GM18526 (cell line): ENCODE results near the gene PPHLN1.

Source experiments
- POLR2A ChIP-seq: IDR thresholded peaks from 3 replicates; pipeline ENCODE4 v1.6.1; 2011; ENCODE audit not compliant: insufficient read length; ENCODE audit errors: extremely low read depth

The PPHLN1 gene

DNA sequence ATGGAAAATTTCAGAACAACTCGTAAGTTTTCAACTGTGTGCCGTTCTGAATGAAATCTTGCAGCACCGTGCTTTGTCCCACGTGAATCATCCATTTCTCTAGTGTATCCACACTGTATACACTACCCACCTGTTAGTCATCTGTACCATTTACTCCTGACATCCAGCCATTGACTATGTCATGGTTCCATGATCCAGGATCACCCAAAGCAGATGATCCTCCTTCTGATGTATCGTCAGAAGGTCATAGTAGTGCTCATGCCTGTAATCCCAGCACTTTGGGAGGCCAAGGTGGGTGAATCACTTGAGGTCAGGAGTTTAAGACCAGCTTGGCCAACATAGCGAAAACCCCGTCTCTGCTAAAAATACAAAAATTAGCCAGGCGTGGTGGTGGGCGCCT, 122.9 kb downstream of the PPHLN1 start:
- no peak for TF ChIP-seq POLR2A

DNA sequence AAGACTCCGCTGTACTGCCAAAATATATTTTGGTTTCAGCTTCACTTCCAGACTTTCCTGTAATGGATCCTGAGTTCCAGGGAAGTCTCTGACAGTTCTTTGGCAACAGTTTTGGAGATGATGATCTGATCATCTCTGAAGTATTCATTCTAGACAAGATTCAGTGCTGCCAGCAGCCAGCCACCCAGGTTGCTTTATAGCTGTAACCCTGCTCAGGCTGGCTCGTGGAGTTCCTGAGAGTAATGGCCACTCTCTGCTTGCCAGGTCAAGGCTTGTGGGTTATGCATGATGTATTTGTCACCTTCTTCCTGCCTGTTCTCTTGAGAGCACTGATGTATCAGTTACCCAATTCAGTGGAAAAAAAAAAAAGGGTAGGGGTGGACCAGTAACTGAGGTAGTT, 124.3 kb downstream of the PPHLN1 start:
- no peak for TF ChIP-seq POLR2A

DNA sequence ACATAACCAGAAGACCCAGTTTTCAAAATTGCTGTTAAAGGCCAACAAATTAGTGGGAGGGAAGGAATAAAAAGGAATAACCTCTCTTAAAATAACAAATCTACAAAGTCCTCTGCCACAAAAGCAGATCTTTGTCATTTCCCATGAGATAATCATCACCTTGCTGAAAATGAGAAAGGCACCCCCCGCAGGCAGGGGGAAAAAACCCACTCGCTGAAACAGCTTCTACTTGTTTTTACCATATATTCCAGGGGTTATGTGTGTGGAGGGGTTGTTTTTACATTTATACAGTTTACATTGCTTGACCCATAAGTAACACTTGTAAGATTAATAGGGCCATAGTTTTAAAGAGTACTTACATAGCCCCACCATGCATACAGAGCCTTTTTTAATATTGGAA, 132.6 kb downstream of the PPHLN1 start:
- no peak for TF ChIP-seq POLR2A

DNA sequence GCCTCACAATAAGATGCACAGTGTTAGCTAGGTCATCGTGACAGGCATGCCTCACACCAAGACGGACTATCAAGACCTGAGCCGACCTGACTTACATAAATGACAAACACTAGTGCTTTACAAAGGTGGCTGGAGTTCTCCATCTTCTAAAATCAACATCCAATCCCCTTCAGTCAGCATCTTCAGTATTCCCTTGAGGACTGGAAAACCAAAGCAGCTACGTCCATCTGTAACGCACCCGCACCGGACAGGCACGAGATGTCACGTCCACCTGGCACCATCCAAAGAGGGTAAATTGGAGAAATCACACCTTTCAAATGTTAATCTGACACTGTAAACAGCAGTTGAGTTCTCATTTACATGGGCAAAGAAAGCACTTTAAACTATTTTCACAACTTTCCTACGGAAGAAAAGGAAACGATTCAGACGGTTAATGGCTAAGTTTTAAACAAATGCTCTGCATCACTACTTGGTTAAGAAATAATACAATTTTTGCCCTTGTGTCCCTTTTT, 133.4 kb downstream of the PPHLN1 start:
- TF ChIP-seq POLR2A, result no peak

DNA sequence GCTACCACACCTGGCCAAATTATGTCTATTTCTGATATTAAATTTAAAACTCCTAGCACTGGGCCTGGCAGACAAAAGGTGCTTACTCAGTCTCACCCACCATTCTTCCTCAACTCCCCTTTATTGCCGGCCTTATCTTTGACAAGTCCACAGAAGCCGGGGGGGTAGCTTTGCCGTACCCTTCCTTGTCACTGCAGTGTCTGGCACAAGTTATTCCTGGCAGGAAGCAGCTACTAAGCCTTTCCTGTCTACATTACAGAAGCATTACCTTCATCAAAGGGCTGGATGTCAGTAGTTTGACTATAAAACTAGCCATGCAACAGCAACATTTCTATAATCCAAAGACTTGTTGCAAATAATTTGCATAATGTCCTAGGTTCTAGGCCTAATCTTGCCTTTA, 136.5 kb downstream of the PPHLN1 start:
- TF ChIP-seq POLR2A, result no peak

DNA sequence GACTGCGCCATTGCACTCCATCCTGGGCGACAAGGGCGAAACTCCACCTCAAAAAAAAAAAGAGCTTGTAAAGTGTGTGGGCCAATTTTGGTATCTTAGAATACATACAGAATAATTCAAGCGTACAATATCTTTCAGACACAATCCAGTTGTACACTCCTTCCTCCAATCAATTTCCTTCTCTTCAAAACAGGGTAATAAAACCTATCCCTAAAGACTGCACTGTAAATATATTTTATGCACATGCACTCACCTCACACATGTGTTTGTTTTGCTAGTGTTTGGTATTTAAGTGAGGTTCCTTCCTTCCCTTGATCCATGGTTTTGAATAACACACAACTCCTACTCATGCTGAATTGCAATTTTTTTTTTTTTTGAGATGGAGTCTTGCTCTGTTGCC, 137.7 kb downstream of the PPHLN1 start:
- no peak for TF ChIP-seq POLR2A

DNA sequence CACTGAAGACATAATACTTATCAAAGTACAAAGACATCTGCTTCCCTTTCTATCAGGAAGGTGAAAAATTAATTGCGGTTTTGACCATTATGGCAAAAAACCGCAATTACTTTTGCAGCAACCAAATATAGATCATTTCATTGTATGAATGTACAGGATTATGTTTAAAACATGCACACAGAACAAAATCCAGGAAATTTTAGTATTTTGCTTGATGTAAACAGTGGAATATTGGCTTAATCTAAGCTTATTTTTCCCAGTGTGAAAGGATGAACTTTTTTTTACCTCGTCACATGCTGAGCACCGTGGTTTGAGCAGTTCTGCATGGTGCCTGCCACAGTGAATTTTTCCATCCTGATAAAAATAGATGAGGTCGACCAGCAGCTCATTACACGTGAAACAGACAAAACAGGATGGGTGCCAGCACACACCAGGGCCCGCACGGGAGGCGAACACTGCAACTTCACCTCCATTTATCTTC, 142.4 kb downstream of the PPHLN1 start:
- no peak for TF ChIP-seq POLR2A

DNA sequence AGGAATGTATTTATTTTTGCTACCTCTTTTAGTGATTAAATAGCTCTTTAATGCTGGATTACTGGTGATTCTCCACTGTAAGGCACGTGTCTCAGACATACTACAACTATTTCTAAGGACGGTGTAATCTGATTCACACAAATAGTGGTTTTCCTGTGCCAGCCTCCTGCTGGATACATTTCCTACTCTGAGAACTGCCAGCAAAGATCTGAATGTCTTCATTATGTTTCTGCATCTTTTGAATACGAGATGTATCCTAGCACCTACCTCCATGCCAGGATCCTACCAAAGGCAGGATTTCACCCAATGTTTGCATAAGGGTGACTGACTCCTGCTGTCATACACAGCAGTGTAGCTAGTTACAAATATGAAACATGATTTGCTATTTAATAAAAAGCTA, 143.0 kb downstream of the PPHLN1 start:
- no peak for TF ChIP-seq POLR2A

DNA sequence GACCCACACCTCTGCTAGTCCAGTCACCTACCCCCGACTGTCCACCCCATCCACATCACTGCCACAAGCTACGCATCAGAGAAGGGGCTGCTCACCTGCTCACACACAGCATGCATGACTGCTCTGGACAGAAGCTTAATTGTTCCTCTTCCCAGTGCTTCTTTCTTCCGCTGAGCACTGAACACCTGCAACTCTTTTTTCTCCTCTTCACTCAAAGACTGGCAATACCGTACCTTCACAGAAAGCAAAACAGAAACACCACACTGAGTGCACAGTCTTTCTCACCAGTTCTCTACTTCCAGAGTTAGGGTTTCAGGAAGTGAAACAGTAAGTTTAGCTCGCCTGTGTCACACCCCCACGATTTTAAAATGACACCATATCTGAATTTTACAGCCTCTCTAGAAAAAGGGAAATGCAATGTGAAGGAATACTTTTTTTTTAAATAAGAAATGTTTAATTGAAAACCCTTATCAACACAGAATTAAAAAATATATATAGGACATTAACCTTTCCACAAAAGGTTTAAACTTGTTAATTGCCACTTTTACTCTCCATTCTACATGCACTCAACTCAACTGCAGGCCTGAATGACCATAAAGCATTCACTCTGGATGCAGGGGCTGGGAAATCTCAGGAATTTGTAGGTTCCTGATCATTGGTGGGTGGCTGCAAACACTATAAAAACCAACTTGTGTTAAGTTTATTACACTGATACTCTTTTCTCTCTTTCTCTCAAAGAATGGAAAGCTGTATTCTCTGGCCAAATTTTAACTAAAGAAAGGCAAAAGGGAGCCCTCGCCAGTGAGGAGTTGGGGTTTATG, 143.6 kb downstream of the PPHLN1 start:
- TF ChIP-seq POLR2A, result no peak

DNA sequence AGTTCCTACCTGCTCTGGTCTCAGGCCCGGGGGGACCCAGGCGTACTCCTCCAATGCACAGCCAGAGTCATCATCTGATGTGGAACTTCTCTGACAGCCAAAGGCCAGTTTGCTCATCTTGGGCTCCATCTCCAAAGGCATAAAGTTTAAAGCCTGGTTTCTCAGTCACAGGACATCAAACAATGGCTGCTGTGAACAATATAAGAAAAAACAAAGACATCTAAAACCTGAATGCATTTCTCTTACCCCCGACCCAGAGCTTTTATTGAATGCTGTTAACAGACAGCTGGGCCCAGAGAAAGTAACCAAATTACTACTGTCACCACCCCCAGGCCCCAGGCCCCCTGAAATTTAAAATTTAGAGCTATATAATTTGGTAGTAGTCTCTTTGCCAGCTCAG, 146.4 kb downstream of the PPHLN1 start:
- no peak for TF ChIP-seq POLR2A

DNA sequence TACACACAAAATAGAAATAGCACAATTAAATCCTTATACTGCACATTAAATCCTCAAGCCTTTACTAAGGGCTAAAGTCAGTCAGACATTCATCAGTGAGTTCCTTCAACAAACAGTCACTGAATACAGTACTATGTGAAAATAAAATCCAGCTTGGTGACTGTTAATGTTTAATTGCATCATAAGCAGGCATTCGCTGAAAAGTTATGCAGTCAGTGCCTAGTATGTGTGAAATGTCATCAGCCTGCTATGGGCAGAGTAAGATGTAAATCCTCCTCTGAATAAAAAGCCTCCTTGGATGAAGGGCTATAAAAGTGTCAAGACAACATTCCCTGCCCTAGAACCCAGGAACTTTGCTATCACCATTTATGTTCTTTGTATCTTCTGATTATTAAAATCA, 147.2 kb downstream of the PPHLN1 start:
- TF ChIP-seq POLR2A, result no peak

DNA sequence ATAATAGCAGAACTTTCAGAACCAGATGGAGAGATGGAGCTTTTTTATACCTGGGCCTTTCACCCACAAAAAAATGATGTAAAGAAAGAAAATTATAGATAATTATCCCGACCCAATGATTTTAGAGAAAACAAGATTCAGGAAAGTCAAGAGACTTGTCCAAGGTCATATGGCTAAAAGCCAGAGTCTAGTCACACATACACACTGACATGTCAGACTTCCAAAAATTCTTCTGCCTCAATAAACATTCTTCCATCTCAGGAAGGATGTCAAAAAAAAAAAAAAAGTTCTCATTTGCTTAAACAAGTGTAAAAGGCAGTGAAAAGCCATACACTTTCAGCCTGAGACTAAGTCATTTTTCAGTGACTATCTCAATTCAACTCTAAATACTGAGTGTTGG, 147.6 kb downstream of the PPHLN1 start:
- no peak for TF ChIP-seq POLR2A

DNA sequence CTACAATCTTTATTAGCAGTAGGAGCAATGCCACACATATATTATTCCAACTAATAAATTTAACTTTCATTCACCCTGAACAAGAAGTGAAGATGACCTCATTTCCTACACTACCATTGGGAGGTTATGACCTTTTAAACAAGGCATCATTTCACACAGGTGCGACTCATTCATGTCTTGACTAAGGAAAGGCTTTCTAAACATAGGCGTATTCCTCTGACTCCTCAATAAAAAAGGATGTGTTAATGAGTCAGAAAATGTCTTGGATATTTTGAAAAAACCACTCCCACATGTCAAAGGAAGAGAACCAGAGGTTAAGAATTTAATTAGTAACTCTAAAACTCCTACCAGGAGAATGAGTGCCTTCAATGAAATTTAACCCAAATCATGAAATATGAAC, 148.4 kb downstream of the PPHLN1 start:
- TF ChIP-seq POLR2A, result no peak

DNA sequence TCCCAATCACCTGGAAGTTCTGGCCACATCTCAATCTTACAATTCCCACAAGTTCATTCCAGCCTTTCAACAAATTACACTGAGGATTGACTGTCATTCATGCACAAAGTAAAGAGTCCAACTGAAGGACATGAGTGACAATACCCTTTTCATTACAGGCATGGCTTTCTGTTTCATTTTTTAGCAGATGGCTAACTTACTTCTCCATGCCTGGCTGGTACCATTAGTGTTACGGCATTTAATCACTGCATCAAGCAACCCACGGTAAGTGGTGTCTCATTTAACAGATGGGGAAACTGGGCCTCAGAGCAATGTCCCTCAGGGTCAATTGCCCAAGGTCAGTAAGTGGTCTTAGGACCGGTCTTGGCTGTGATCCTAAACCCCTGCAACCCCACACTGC, 149.1 kb downstream of the PPHLN1 start:
- TF ChIP-seq POLR2A, result no peak

DNA sequence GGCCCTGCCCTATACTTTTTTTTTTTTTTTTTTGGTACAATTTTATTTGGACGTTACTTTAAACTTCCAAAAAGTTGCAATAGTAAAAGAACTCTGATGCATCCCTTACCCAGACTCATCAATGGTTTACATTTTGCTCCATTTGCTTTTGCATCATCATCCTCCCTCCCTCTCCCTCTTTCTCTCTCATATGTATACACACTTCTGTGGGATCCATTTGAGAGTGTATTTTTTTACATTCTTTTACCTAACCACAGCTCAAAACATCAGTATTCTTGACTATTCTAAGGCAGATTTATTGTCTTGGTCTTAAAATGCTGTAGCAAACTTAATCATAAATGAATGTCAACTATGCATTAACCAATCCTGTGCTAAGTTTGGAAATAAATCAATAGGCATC, 152.0 kb downstream of the PPHLN1 start:
- TF ChIP-seq POLR2A, result no peak

DNA sequence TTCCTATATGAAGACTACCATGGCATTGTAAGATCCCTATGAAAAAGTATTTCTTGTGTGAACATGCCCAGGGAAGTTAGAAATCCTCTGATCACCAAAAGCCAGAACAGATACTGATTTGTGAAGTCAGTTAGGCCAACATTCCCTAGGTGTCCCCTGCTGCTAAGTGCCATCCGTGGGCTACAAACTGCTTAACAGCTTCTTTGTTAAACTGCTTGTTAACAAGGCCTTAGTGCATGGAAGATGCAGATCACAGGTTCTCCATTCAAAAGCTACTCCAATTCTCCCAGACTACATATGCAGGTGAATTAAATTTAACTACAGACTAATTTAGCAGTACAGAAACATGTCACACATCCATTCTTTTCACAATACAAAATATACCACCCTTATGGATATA, 155.4 kb downstream of the PPHLN1 start:
- no peak for TF ChIP-seq POLR2A
